Astrocyte (in vitro differentiated cells and primary cell): Measurements from ENCODE around the gene FRMD4B. TPM values are rescaled to one million over a fixed set of nuclear protein-coding genes. Genes with fewer than 3 reads are reported as not detected.

Source experiments
- DNase-seq: peaks from one replicate; pipeline ENCODE4 v3.0.0-alpha.2; 2010; ENCODE audit warnings: low read depth
- FAIRE-seq: peaks from 2 replicates; lab custom pipeline; 2011; peaks lifted over from hg19 to GRCh38; lab: Jason Lieb, UNC
- H2AFZ ChIP-seq: 2 replicates; pipeline ENCODE4 v1.6.0; 2012; ENCODE audit warnings: low read depth, low read length, inconsistent platforms
- H3K27ac ChIP-seq: 2 replicates; pipeline ENCODE4 v1.5.1; 2011; ENCODE audit warnings: low read depth, low read length, inconsistent platforms
- H3K27me3 ChIP-seq: 2 replicates; pipeline ENCODE4 v1.6.0; 2011; ENCODE audit warnings: low read length, inconsistent platforms; ENCODE audit not compliant: insufficient read depth
- H3K36me3 ChIP-seq: 2 replicates; pipeline ENCODE4 v1.5.1; 2011; ENCODE audit warnings: low read length, inconsistent platforms; ENCODE audit not compliant: insufficient read depth
- H3K4me1 ChIP-seq: 2 replicates; pipeline ENCODE4 v1.5.1; 2011; ENCODE audit warnings: low read length, inconsistent platforms; ENCODE audit not compliant: insufficient read depth
- H3K4me2 ChIP-seq: 2 replicates; pipeline ENCODE4 v1.6.0; 2012; ENCODE audit warnings: low read length, inconsistent platforms
- H3K4me3 ChIP-seq: 2 replicates; pipeline ENCODE4 v1.5.1; 2011; ENCODE audit warnings: low read depth, mild to moderate bottlenecking, low read length, inconsistent platforms; ENCODE audit not compliant: insufficient read depth
- H3K79me2 ChIP-seq: 2 replicates; pipeline ENCODE4 v1.6.0; 2012; ENCODE audit warnings: mild to moderate bottlenecking, low read length, inconsistent platforms; ENCODE audit not compliant: insufficient read depth
- H3K9ac ChIP-seq: 2 replicates; pipeline ENCODE4 v1.6.0; 2012; ENCODE audit warnings: mild to moderate bottlenecking, low read length, inconsistent platforms
- H3K9me3 ChIP-seq: 2 replicates; pipeline ENCODE4 v1.5.1; 2012; ENCODE audit warnings: low read depth, mild to moderate bottlenecking, low read length, inconsistent platforms; ENCODE audit not compliant: insufficient read depth
- H4K20me1 ChIP-seq: 2 replicates; pipeline ENCODE4 v1.6.0; 2012; ENCODE audit warnings: low read length, inconsistent platforms; ENCODE audit not compliant: insufficient read depth
- H3K27ac Mint-ChIP-seq: one replicate; pipeline ENCODE4 v1.8.0; 2021; ENCODE audit warnings: mild to moderate bottlenecking, mixed read lengths; ENCODE audit not compliant: unreplicated experiment
- H3K27me3 Mint-ChIP-seq: one replicate; pipeline ENCODE4 v1.8.0; 2021; ENCODE audit warnings: low read depth, mixed read lengths; ENCODE audit not compliant: unreplicated experiment
- H3K36me3 Mint-ChIP-seq: one replicate; pipeline ENCODE4 v1.8.0; 2021; ENCODE audit warnings: low read depth, mixed read lengths; ENCODE audit not compliant: unreplicated experiment
- H3K4me1 Mint-ChIP-seq: one replicate; pipeline ENCODE4 v1.8.0; 2021; ENCODE audit warnings: low read depth, mixed read lengths; ENCODE audit not compliant: unreplicated experiment
- H3K4me3 Mint-ChIP-seq: one replicate; pipeline ENCODE4 v1.8.0; 2021; ENCODE audit warnings: mild to moderate bottlenecking, moderate library complexity, mixed read lengths; ENCODE audit not compliant: unreplicated experiment
- H3K9me3 Mint-ChIP-seq: one replicate; pipeline ENCODE4 v1.8.0; 2021; ENCODE audit warnings: mild to moderate bottlenecking, mixed read lengths; ENCODE audit not compliant: unreplicated experiment
- EZH2 ChIP-seq: IDR thresholded peaks from 2 replicates; pipeline ENCODE4 v1.6.1; 2012; ENCODE audit warnings: mild to moderate bottlenecking, low read length, inconsistent platforms; ENCODE audit not compliant: insufficient read depth
- total RNA-seq: library from RNA; stranded (reverse); gene quantifications from 2 replicates; pipeline ENCODE4 v1.2.1, GENCODE V29; 2021
- TF ChIP-seq, protein P1 (sequence below): IDR thresholded peaks from 2 replicates; pipeline ENCODE4 v1.5.1; 2011; ENCODE audit warnings: low read depth, mild to moderate bottlenecking, inconsistent platforms, low read length, moderate library complexity; ENCODE audit not compliant: insufficient read depth

FRMD4B gene
- total RNA-seq, 1 donor from 2014 or later: 9.2 TPM

DNA sequence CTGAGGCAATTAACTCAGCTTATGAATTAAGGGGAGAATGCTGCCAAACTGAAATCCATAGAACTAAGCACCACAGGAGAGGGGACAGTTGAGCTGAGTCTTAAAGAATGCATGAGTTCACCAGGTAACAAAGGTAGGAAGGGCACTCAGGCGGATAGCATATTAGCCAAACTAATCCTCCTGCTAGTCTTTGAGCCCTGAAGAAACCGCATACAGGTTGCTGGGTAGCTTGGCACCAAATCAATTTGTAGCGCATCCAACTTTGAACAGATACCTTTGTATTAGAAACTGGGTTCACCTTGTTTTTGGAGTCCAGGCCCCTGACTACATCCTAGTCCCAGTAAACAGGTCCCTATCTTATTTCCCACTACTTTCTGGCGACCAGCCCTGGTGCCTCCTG, 93.7 kb downstream of the FRMD4B start:
- no peak overlapping the region for H3K9ac ChIP-seq
- H3K27ac ChIP-seq: no peak overlapping the region
- Mint-ChIP-seq H3K27ac (no peak overlapping the region), H3K4me1 (peaks cover 46% of the 10 kb centered on the region), H3K36me3 (peaks cover 2% of the 10 kb centered on the region), H3K27me3 (no peaks in the 10 kb centered on the region), H3K4me3 (no peak overlapping the region), H3K9me3 (no peaks in the 10 kb centered on the region)
- H4K20me1 ChIP-seq: no peaks in the 10 kb centered on the region
- DNase-seq: no peak
- TF ChIP-seq, protein P1, sequence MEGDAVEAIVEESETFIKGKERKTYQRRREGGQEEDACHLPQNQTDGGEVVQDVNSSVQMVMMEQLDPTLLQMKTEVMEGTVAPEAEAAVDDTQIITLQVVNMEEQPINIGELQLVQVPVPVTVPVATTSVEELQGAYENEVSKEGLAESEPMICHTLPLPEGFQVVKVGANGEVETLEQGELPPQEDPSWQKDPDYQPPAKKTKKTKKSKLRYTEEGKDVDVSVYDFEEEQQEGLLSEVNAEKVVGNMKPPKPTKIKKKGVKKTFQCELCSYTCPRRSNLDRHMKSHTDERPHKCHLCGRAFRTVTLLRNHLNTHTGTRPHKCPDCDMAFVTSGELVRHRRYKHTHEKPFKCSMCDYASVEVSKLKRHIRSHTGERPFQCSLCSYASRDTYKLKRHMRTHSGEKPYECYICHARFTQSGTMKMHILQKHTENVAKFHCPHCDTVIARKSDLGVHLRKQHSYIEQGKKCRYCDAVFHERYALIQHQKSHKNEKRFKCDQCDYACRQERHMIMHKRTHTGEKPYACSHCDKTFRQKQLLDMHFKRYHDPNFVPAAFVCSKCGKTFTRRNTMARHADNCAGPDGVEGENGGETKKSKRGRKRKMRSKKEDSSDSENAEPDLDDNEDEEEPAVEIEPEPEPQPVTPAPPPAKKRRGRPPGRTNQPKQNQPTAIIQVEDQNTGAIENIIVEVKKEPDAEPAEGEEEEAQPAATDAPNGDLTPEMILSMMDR: no peak
- TF ChIP-seq EZH2: no peak
- no peaks in the 10 kb centered on the region for H3K79me2 ChIP-seq
- FAIRE-seq: no peak
- no peak overlapping the region for H2AFZ ChIP-seq
- no peaks in the 10 kb centered on the region for H3K27me3 ChIP-seq
- no peaks in the 10 kb centered on the region for H3K9me3 ChIP-seq
- peaks cover 22% of the 10 kb centered on the region for H3K4me1 ChIP-seq
- H3K4me2 ChIP-seq: no peak overlapping the region
- no peaks in the 10 kb centered on the region for H3K36me3 ChIP-seq
- no peak overlapping the region for H3K4me3 ChIP-seq

DNA sequence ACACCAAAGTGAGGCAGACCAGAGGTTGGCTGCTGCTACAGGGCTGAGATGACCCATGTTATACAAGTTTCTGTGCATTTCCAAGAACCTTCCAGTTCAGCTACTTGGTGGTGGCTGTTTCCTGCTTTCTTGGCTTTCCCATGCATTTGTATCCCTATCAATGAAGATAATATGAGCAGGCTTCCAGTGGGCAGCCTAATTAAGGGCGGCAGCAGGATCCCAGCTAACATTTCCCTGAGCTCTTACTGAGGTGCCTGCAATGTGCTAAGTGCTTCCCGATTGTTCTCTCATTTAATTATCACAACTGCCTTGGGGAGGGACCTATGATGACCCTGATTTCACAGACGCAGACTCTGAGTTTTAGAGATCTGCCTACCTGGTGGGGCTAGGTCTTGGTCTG, 95.5 kb downstream of the FRMD4B start:
- H3K4me1 ChIP-seq: peaks cover 22% of the 10 kb centered on the region
- no peak overlapping the region for H3K4me3 ChIP-seq
- Mint-ChIP-seq H3K36me3 (no peaks in the 10 kb centered on the region), H3K27me3 (no peaks in the 10 kb centered on the region), H3K4me3 (no peak overlapping the region), H3K27ac (no peak overlapping the region), H3K4me1 (peaks cover 46% of the 10 kb centered on the region), H3K9me3 (no peaks in the 10 kb centered on the region)
- no peaks in the 10 kb centered on the region for H4K20me1 ChIP-seq
- H3K27ac ChIP-seq: no peak overlapping the region
- TF ChIP-seq EZH2: no peak
- no peak overlapping the region for H3K4me2 ChIP-seq
- H2AFZ ChIP-seq: peak overlapping the region; percentile 21
- DNase-seq (no peak), FAIRE-seq (no peak)
- no peaks in the 10 kb centered on the region for H3K36me3 ChIP-seq
- H3K27me3 ChIP-seq: no peaks in the 10 kb centered on the region
- no peaks in the 10 kb centered on the region for H3K79me2 ChIP-seq
- no peak overlapping the region for H3K9ac ChIP-seq
- H3K9me3 ChIP-seq: no peaks in the 10 kb centered on the region

DNA sequence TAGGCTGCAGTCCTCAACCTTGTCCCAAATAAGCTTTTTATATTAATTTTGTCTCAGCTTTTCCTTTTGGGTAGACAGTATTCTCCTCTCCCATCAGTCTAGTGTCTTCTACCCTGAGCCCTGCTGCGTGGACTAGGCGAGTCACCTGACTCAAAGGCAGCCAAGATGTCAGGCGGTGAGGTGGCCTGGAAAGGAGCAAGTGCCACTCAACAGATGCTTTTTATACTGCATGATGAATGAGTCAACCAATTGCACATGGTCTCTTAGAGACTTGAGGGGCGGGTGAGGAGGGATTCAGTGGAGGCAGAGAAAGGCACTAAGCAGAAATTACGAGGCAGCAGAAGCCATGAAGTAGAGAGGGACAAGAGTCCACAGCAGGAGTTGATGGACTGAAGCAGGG, 95.9 kb downstream of the FRMD4B start:
- Mint-ChIP-seq H3K9me3 (no peaks in the 10 kb centered on the region), H3K36me3 (no peaks in the 10 kb centered on the region), H3K4me3 (no peak overlapping the region), H3K27me3 (no peaks in the 10 kb centered on the region), H3K27ac (no peak overlapping the region), H3K4me1 (peaks cover 45% of the 10 kb centered on the region)
- Histone ChIP-seq H3K4me1 (peaks cover 22% of the 10 kb centered on the region), H3K79me2 (no peaks in the 10 kb centered on the region), H2AFZ (peak overlapping the region; percentile 21), H3K27ac (no peak overlapping the region), H3K9ac (no peak overlapping the region), H3K36me3 (no peaks in the 10 kb centered on the region), H3K4me3 (no peak overlapping the region), H3K4me2 (peak overlapping the region; percentile 5), H3K9me3 (no peaks in the 10 kb centered on the region), H4K20me1 (no peaks in the 10 kb centered on the region), H3K27me3 (no peaks in the 10 kb centered on the region)
- DNase-seq (no peak), FAIRE-seq (no peak)
- TF ChIP-seq EZH2: no peak
- TF ChIP-seq, protein P1: no peak
